NOMO-1 treated with dmso at 0.1 percent for 144 hours (cell line): Measurements from ENCODE around the gene NCF4.
A peak's percentile ranks its signal among the peaks of the same experiment; 100 is the strongest.

Experiments used
- DNase-seq: peaks from one replicate; lab custom pipeline; 2025; ENCODE audit not compliant: unreplicated experiment; lab: John Stamatoyannopoulos, UW

Gene NCF4

DNA sequence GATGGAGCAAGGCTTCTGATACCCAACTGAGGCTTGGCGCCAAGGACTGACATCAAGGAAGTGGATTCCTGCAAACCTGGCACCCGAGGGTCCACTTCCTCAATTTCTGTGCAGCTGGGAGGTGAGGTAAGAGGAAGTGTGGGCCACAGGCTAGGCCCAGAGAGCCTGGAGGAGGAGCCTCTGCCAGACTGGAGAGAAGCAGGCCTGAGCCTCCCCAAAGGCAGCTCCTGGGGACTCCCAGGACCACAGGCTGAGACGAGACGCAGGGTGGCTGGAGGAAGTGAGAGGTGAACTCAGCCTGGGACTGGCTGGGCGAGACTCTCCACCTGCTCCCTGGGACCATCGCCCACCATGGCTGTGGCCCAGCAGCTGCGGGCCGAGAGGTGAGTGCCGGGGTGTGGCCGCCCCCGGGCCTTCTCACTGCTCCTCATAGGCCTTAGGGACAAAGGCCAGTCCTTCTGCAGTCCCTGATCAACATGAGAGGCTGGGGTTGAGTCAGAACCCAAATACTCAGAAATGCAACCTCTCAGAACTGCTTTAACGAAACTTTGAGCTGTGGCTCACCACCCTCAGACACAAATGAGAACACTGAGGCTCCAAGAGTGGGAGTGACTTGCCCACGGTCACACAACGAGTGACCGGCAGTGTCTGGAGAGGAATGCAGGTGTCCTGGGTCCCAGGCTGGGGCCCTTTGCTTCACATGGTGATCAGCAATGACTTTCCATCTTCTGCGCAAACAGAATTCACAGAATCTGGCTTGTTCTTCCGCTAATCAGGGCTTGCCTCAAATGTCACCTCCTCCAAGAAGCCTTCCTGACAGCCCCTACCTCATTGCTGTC is at the start of gene NCF4:
Gene NCF4, plus strand, starts transcription at position 186 of the 839 bp plus-strand sequence. Its CDS starts 166 bp downstream, at position 352.
- DNase-seq: peak; percentile 97

DNA sequence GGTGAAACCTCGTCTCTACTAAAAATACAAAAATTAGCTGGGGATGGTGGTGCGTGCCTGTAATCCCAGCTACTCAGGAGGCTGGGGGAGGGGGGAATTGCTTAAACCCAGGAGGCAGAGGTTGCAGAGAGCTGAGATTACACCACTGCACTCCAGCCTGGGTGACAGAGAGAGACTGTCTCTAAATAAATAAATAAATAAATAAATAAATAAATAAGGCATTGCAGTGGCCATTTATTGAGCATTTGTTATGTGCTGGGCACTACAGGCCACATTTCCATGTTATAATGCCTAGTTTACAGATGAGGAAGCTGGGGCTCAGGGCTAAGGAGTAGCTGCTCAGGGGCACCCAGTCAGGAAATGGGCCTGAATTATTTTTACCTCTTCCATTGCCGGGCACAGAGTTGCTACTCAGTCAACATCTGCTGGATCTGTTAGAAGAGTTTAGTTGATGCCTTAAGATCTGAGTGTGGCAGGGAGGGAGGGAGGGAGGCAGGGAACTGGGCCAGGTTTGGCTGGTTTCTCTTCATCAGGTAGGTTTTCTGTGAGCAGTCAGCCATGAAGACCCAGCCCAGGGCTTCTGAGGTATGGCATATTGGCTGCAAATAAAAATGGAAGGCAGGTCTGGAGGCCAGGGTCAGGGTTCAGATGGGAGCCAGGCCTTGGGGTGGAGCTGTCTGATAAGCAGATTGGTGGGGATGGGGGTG is 49.6 kb upstream of the NCF4 start:
- DNase-seq: no peak

DNA sequence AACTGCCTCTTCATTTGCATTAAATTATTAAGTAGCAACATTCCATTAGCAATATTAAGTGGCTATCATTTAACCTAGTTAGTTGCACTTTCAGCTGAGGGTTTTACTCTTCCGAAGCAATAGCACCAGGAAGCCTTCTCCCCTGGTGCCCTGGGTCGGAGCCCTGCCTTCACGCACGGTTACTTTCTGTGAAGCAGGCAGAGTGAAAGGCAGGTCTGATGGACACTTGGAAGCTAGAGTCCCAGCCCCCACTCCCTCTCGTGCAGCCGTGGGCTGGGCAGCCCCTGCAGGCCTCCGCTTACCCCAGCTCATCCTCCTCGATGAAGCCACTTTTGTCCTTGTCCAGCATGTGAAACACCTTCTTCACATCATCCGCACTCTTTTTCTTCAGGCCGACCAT is 46.0 kb upstream of the NCF4 start:
- no peak for DNase-seq

DNA sequence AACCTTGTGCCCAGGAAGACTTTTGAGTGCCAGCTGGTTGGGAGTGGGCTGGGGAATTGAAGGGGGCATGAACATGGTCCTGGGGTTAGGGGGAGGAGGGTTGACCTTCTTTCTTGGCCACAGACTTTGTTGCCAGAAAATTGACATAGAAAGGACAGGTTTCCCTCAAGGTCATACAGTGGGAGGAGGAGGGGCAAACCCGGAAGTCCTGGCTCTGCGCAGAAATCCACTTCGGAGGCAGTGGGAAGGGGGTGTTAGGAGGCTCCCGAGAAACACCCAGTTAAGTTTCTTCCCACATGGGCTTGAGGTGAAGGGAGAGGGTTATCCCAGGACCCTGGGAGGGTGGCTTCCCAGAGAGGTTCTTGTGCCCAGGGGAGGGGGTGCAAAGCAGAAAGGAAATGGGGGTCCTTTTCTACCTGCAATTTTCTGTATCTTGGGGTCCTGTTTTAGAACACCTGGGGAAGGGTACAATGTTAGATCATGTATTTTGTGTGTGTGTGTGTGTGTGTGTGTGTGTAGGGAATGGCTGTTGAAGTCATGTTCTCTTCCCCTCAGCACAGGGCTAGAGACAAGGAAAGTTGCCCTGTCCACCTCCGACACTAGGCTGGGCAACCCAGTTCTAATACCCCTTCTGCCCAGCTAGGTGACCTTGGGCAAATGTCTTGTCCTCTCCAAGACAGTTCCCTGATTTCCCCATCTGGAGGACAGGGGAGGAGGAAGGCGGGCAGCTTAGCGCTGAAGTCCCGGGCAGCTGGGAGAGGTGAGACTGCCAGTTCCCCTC is 45.1 kb upstream of the NCF4 start:
- no peak for DNase-seq

DNA sequence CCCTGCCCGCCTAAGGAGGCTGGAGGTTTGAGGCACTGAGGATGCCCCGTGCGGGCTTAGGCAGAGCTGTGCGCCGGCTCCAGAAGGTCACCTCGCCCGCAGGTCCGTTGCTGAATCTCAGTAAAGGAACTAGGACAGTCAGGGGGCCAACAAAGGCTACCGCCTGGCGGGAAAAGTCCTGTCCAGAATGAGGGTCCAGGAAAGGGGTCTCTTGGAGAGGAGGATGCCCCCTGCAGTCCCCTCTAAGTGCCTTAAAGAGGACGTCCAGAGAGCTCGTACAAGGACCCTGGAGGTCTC is 44.5 kb upstream of the NCF4 start:
- no peak for DNase-seq

DNA sequence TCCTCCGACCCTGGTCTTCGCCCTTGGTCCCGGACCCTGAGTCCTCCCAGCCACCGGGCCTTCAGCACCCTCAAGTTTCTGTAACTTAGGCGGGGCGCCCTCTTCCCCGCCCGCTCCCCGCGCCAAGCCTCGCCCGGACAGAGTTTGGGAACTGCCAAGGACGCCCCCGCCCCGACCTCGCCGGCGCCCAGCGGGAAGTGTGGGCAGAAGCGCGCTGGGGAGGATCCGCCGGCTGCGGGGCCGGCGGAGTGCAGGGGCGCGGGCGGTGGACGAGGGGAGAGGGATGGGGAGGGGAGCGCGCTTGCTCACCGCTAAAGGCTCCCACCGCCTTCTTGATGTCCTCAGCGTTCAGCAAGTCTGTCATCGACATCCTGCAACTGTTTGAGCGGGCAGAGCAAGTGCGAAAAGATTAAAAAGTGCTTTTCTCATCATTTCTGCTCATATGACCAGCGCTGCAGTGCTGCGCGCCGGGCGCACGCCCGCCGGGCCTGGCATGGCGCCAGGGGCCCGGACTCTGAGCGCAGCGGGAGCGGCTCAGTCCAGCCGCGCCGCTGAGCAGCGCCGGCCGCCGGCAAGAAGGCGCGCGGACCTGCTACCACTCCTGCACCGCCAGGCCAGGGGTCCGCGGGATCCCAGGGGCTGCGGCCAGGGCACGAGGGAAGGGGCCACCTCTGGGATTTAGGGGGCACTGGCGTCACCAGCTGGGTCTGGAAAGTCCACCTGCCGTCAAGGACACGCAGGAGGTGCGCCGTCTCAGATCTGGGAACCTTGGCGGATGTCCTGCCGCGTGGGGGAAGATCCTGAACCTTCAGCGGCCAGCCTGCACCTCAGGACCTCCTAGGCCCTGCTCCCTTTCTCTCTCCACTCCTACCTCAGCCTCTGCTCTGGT is 43.9 kb upstream of the NCF4 start, which contains the start of gene PVALB:
Gene PVALB, minus strand, starts transcription at position 400 of the 889 bp plus-strand sequence. Its CDS starts 30 bp downstream, at position 370.
- DNase-seq: no peak

DNA sequence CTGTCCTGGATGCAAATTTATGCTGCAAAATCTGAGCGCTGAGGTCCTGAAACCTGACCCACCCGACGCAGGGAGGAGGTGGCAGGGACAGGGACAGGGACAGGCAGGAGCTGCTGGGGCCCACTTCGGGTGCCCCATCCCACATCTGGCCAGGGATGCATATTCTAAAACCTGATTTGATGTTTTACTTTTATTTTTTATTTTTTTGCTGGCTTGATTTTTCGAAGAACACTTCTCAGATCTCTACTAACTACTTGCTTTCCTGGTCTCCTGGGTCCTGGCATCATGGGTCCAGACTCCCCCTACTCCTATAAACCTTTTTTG is 43.3 kb upstream of the NCF4 start:
- no peak for DNase-seq

DNA sequence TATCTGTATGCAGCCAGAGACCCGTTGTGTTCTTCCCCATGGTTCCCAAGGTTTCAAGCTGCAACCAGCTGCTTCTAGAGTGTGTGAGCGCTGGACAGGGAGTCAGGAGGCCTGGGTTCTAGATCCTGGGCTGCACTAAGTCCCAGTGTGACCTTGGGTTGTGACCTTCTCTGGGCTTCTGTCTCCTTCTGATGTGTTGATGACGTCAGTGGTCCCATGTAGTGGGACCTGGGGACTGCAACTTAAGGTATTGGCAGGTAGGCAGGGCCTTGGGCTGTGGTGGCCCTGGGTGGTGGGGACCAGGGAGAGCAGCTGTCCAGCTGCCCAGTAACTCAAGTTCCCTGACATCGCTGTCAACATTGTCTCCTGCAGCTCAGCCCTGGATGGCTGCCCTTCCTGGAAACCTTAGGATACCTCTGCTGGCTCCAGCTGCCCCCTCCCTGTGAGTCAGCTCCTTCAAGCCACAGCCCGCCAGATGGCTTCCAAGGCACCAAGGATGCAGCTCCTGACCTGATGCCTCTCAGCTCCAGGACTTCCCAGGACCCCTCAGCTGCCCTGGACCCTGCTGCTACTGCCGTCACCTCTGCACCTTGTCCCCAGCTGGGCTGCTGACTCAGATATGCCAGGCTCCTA is 42.7 kb upstream of the NCF4 start:
- no peak for DNase-seq

DNA sequence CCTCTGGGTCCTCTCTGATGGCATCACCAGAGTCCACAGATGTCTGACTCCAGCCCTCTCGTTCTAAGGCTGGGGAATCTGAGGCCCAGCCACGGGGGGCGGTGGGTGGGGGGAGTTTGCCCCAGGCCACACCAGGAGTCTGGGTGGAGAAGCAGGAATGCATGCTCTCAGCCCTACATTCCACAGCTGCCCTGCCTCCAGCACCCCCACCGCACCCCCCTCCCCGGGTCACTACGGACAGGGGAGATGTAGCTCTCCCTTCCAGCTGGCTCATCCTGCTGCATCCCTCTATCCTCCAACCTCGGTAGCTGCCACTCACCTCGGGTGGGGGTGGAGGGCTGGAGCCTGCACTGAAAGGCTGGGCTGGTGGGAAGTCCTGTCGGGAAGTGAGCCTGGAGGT is 41.7 kb upstream of the NCF4 start:
- no peak for DNase-seq

DNA sequence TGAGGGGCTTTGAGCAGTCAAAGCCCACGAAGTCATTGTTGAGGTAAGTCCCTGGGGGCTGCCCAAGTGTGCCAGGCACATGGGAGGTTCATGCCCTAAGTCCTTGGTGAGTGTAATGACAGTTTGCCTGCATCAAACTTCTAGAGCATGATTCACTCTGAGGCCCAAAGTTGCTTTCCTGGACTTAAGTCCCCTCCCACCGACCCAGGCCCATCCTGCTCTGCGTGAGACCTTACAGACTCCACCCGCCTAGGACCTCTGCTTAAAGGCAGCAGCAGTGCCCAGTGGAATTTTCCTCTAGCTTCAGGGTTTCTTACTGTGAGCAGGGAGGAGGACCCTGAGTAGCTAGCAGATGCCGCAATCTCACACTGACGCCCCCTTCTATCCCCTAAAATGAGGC is 38.2 kb upstream of the NCF4 start:
- DNase-seq: no peak

DNA sequence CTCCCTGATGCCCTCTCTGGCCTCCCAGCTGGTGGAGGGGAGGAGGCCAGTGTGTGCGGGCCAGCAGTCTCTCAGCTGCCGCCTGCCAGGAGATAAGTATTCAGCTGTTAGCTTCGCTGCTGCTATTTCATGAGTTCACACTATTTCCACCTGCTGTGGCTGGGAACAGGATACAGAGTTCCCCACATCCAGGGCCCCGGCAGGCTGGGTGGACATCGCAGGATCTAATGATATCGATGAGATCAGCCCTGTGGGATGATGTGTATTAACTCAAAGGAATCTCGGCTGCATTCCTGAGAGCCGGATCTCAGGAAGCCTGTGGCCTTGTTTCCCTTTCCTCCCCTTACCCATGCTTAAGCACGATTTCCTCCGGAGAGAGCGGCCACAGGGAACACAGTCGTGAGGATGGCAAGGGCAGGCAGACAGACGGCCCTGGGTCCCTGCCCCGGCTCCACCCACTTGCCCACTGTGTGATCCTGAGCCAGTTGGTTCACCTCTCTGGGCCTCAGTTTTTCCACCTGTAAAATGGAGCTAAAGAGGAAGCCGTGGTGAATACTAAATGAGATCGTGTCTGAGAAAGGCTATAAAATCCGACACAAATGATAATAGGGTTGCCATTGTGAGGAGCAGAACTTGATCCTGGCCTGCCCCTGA is 37.5 kb upstream of the NCF4 start:
- DNase-seq: no peak

DNA sequence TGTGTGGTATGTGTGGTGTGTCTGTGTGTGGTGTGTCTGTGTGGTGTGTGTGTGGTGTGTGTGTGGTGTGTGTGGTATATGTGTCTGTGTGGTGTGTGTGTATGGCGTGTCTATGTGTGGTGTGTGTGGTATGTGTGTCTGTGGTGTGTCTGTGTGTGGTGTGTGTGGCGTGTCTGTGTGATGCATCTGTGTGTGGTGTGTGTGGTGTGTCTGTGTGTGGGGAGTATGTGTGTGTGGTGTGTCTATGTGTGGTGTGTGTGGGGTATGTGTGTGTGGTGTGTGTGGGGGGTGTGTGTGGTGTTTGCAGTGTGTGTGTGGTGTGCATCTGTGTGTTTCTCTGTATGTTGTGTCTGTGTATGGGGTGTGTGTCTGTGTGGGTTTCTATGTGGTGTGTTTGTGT is 36.2 kb upstream of the NCF4 start:
- DNase-seq: no peak

DNA sequence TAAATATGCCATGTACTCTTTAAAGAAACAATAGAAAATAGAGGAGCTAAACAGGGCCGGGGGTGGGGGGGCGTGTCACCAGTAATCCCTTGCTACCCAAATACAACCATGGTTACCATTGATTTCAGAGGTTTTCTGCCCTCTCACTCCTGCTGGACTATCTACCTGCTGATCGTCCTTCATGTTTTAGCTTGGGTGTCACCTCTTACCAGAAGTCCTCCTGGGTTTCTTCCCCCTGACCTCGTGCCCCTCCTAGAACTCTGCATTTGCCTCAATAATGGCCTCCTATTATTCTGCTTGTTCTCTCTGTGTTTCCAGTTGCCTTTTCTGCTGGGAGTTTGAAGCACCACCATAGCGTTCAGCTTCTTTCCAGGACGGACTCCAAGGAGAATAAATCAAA is 34.5 kb upstream of the NCF4 start:
- no peak for DNase-seq

DNA sequence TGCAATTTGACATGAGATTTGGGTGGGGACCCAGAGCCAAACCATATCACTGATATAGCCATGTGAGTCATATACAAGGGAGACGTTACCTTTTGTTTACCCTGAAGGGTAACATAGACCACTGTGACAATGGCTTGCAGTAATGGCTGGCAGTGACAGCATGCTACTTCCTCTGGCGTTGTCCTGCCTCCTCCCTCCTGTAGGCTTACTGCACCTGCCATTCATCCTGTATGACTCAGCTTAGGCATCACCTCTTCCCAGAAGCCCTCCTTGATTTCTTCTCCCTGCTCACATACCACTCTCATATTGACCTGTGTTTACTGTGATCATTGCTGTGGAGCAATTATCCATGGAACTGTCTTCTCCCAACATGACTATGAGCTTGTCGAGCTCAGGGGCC is 32.0 kb upstream of the NCF4 start:
- DNase-seq: no peak

DNA sequence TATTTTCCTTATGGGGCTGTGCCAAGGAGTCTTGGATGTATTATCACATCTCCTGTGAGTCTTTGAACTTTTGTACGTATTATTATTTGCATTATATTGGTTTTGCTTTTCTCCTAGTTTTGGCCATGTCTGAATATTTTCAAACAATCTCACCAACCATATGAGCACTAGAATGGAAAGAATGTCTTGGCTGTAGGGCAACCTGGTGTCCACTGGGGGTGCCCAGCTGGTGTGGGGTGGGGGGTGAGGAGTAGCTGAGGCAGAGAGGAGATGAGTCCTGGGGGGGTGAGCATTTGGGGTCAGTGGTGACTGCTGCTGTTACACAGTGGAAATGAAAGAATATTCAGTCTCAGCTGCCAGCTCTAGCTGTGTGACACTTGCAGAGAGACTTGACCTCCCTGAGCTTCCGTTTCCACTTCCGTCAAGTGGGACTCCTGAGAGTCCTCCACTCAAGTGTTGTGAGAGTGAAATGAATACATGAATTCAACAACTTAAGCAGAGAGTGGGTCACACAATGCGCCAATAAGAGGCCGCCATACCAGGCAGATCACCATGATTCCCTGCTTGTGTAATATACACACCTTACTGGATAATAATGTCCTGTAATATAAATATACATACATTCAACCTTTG is 31.3 kb upstream of the NCF4 start:
- DNase-seq: no peak

DNA sequence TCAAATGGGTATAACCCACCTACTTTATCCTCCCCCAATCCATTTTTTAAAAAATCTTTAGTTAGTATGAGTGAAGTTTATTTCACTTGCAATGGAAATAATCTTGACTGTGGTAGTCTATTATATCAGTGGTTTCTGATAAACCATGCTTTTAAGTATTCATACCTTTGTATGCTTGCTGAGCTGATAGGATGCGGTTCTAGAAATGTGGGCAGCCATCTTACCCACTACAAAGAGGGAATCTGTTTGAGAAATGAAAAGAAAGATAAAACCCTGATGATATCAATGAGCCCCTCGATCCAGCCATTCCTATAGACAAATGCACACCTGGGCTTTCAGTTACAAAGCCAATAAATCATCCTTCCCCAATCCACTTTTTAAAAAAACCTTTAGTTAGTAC is 30.2 kb upstream of the NCF4 start:
- no peak for DNase-seq

DNA sequence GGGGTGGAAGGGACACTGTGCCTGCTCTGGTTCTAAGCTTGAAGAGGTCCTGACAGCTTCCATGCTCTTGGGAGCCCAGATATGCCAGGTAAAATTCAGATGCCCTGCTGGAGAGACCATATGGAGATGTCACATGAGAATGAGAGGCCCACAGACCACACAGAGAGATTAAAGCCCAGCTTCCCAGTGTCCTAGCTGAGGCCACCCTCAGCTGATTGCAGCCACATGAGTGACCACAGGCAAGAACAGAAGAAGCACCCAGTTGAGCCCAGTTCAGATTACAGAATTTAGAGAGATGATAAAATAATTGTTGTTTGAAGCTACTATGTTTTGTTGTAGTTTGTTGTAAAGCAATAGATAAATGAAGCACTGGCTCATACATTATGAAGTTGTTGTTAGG is 29.6 kb upstream of the NCF4 start:
- no peak for DNase-seq

DNA sequence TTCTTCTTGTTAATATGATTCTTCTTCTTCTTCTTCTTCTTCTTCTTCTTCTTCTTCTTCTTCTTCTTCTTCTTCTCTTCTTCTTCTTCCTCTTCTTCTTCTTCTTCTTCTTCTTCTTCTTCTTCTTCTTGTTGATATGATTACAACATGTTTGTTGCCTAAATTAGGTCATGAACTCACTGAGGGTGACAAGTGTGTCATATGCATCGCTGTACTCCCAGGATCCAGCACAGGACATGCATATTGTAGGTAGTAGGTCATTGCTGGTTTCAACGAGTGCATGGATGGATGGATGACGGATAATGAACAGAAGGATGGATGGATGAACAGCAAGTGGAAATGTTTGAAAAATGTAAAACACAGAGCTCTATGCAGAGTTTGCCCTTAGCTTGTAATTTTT is 29.1 kb upstream of the NCF4 start:
- DNase-seq: no peak

DNA sequence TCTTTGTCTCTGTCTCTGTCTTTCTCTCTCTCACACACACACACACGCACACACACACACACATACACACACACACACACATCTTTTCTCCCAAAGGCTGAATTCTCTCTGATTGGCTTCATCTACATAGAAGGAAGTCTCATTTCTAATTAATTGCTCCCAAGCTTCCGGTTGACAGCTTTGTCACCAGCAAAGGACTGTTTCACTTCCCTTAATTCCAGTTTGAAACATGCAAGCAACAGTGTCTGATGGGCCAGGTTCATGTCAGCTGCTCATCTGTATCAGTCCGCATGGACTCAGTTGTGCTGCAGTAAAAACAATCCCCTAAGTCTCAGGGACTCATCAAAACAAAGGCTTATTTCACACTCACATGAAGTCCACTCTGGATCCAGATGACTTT is 27.7 kb upstream of the NCF4 start:
- DNase-seq: peak; percentile 68

DNA sequence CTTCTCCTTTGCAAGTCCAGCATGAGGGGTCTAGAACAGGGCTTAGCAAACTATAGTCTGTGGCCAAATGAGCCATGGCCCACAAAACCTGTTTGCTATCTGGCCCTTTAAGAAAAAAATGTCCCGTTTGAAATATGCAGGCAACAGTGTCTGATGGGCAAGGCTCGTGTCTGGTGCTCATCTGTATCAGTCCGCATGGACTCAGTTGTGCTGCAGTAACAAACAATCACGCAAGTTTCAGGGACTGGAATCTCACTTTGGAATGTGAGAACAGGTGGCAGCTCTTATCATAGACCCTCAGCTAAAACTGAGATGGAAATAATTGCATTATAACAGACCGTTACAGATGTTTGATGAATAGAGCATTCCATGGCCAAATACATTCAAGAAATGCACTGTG is 24.9 kb upstream of the NCF4 start:
- no peak for DNase-seq
